ENCODE results near the gene PAN3. TPM values are rescaled to one million over a fixed set of nuclear protein-coding genes. Genes with fewer than 3 reads are reported as not detected.
"Not testable (repeated sequence)": the region's sequence is repeated elsewhere in the genome, so short reads cannot be mapped to it uniquely, and the experiment has no call there.

The PAN3 gene
- total RNA-seq, 2 donors from 2014 or later = 19.4 to 35.4 TPM

- no peak for DNase-seq (ENCODE audit: low spot score in 2 of 2)
- Mint-ChIP-seq H3K36me3 (no peaks in the 10 kb centered on the region), H3K27ac (no peak overlapping the region), H3K9me3 (no peaks in the 10 kb centered on the region)
- no peak for ATAC-seq
Observed at GRCh38 chr13:28128926-28129325, 9.4 kb upstream of the PAN3 start.

GRCh38 chr13:28129911-28130693 is 8.2 kb upstream of the PAN3 start:
- no peaks in the 10 kb centered on the region for H3K9me3 Mint-ChIP-seq
- no peak overlapping the region for H3K27ac Mint-ChIP-seq
- no peak for DNase-seq (ENCODE audit: low spot score in 2 of 2)
- ATAC-seq = no peak
- H3K36me3 Mint-ChIP-seq = no peaks in the 10 kb centered on the region

GRCh38 chr13:28131646-28132045 is 6.7 kb upstream of the PAN3 start:
- no peak overlapping the region for H3K27ac Mint-ChIP-seq

GRCh38 chr13:28136916-28137315 is 1.4 kb upstream of the PAN3 start:
- H3K36me3 Mint-ChIP-seq = peaks cover 12% of the 10 kb centered on the region in 2 donors
- H3K9me3 Mint-ChIP-seq = no peaks in the 10 kb centered on the region
- ATAC-seq (no peak), DNase-seq (ENCODE audit: low spot score in 2 of 2) (no peak)
- H3K27ac Mint-ChIP-seq = peak overlapping the region; percentile 97 to 98

More at GRCh38 chr13:28131646-28132045, 6.7 kb upstream of the PAN3 start:
- no peaks in the 10 kb centered on the region for H3K9me3 Mint-ChIP-seq
- DNase-seq (ENCODE audit: low spot score in 2 of 2) (no peak), ATAC-seq (no peak)
- no peaks in the 10 kb centered on the region for H3K36me3 Mint-ChIP-seq

GRCh38 chr13:28137596-28137995 is 749 bp upstream of the PAN3 start:
- Mint-ChIP-seq H3K36me3 (peaks cover 12% of the 10 kb centered on the region in 2 donors), H3K27ac (peak overlapping the region; percentile 97 to 98), H3K9me3 (no peaks in the 10 kb centered on the region)
- DNase-seq (ENCODE audit: low spot score in 2 of 2) (no peak), ATAC-seq (no peak)

- H3K9me3 Mint-ChIP-seq = no peaks in the 10 kb centered on the region
- peaks cover 12% of the 10 kb centered on the region in 2 donors for H3K36me3 Mint-ChIP-seq
- peak; percentile 69 to 79 for ATAC-seq
Observed at GRCh38 chr13:28138756-28139470, 568 bp downstream of the PAN3 start.

GRCh38 chr13:28140433-28141125 is 2.2 kb downstream of the PAN3 start:
- no peak for DNase-seq (ENCODE audit: low spot score in 2 of 2)
- Mint-ChIP-seq H3K27ac (peak overlapping the region; percentile 77 to 97), H3K9me3 (no peaks in the 10 kb centered on the region), H3K36me3 (peaks cover 12% of the 10 kb centered on the region in 2 donors)
- no peak for ATAC-seq

More at GRCh38 chr13:28138756-28139470, 568 bp downstream of the PAN3 start:
- peak overlapping the region; percentile 89 to 97 for H3K27ac Mint-ChIP-seq
- peak; percentile 76 to 79 for DNase-seq (ENCODE audit: low spot score in 2 of 2)

- H3K36me3 Mint-ChIP-seq = peaks cover 12% of the 10 kb centered on the region in 2 donors
- H3K9me3 Mint-ChIP-seq; DNase-seq (ENCODE audit: low spot score in 2 of 2); ATAC-seq; H3K27ac Mint-ChIP-seq: not testable (repeated sequence)
Observed at GRCh38 chr13:28141542-28141941, 3.2 kb downstream of the PAN3 start.

GRCh38 chr13:28145049-28145448 is 6.7 kb downstream of the PAN3 start:
- no peaks in the 10 kb centered on the region for H3K36me3 Mint-ChIP-seq
- no peaks in the 10 kb centered on the region for H3K9me3 Mint-ChIP-seq
- DNase-seq (ENCODE audit: low spot score in 2 of 2) = no peak
- ATAC-seq = no peak
- no peak overlapping the region for H3K27ac Mint-ChIP-seq

- ATAC-seq (peak; percentile 84 to 86), DNase-seq (ENCODE audit: low spot score in 2 of 2) (no peak)
- H3K27ac Mint-ChIP-seq = no peak overlapping the region
- H3K9me3 Mint-ChIP-seq = no peaks in the 10 kb centered on the region
- H3K36me3 Mint-ChIP-seq = peaks cover 0 to 1% of the 10 kb centered on the region in 2 donors
Observed at GRCh38 chr13:28147495-28147894, 9.2 kb downstream of the PAN3 start.

GRCh38 chr13:28159057-28159456 is 20.7 kb downstream of the PAN3 start:
- ATAC-seq (no peak), DNase-seq (ENCODE audit: low spot score in 2 of 2) (no peak)
- Mint-ChIP-seq H3K9me3 (peaks cover 0 to 13% of the 10 kb centered on the region in 2 donors), H3K36me3 (peaks cover 12 to 34% of the 10 kb centered on the region in 2 donors), H3K27ac (no peak overlapping the region)

GRCh38 chr13:28161370-28161769 is 23.0 kb downstream of the PAN3 start:
- Mint-ChIP-seq H3K27ac (no peak overlapping the region), H3K9me3 (peaks cover 0 to 13% of the 10 kb centered on the region in 2 donors), H3K36me3 (peaks cover 12 to 31% of the 10 kb centered on the region in 2 donors)
- ATAC-seq (no peak), DNase-seq (ENCODE audit: low spot score in 2 of 2) (no peak)

GRCh38 chr13:28163587-28163986 is 25.2 kb downstream of the PAN3 start:
- ATAC-seq (no peak), DNase-seq (ENCODE audit: low spot score in 2 of 2) (no peak)
- Mint-ChIP-seq H3K27ac (no peak overlapping the region), H3K9me3 (no peaks in the 10 kb centered on the region), H3K36me3 (peaks cover 0 to 11% of the 10 kb centered on the region in 2 donors)

GRCh38 chr13:28166257-28166656 is 27.9 kb downstream of the PAN3 start:
- ATAC-seq (no peak), DNase-seq (ENCODE audit: low spot score in 2 of 2) (no peak)
- Mint-ChIP-seq H3K9me3 (no peaks in the 10 kb centered on the region), H3K36me3 (peaks cover 0 to 5% of the 10 kb centered on the region in 2 donors), H3K27ac (no peak overlapping the region)

- no peak for DNase-seq (ENCODE audit: low spot score in 2 of 2)
- no peaks in the 10 kb centered on the region for H3K36me3 Mint-ChIP-seq
- H3K9me3 Mint-ChIP-seq = no peaks in the 10 kb centered on the region
- peak overlapping the region in 1 of 2 donors; percentile 18 for H3K27ac Mint-ChIP-seq
- no peak for ATAC-seq
Observed at GRCh38 chr13:28171266-28171665, 32.9 kb downstream of the PAN3 start.

- Mint-ChIP-seq H3K36me3 (peaks cover 0 to 6% of the 10 kb centered on the region in 2 donors), H3K27ac (no peak overlapping the region), H3K9me3 (no peaks in the 10 kb centered on the region)
- ATAC-seq (no peak), DNase-seq (ENCODE audit: low spot score in 2 of 2) (no peak)
Observed at GRCh38 chr13:28172947-28173346, 34.6 kb downstream of the PAN3 start.

- peaks cover 0 to 9% of the 10 kb centered on the region in 2 donors for H3K36me3 Mint-ChIP-seq
- ATAC-seq = peak in 1 of 2 donors; percentile 26
Observed at GRCh38 chr13:28173793-28174192, 35.4 kb downstream of the PAN3 start.

More at GRCh38 chr13:28173793-28174192, 35.4 kb downstream of the PAN3 start:
- Mint-ChIP-seq H3K27ac (no peak overlapping the region), H3K9me3 (no peaks in the 10 kb centered on the region)
- DNase-seq (ENCODE audit: low spot score in 2 of 2) = no peak

Measured in activated naive CD4-positive, alpha-beta T cell treated with anti-CD3 and anti-CD28 coated beads, Interleukin-2, amount 50 U/mL, for 72 hours (primary cell).